Mesenchymal stem cell (in vitro differentiated cells and primary cell): Measurements from ENCODE around the gene ZRANB3.
"Not testable (repeated sequence)": the region's sequence is repeated elsewhere in the genome, so short reads cannot be mapped to it uniquely, and the experiment has no call there.

Experiments
- DNase-seq: peaks from one replicate; pipeline ENCODE4 v3.0.0-alpha.2; 2013
- H2AFZ ChIP-seq: one replicate; pipeline ENCODE4 v1.6.1; 2013; ENCODE audit warnings: low read depth, mild to moderate bottlenecking, control low read depth, inconsistent platforms, low read length, moderate library complexity
- H2AK5ac ChIP-seq: 2 replicates; pipeline ENCODE4 v1.6.1; 2013; ENCODE audit warnings: low read length, moderate library complexity, mild to moderate bottlenecking, inconsistent platforms; ENCODE audit not compliant: severe bottlenecking
- H2BK120ac ChIP-seq: one replicate; pipeline ENCODE4 v1.6.1; 2013; ENCODE audit warnings: low read depth, mild to moderate bottlenecking, inconsistent platforms, low read length, moderate library complexity
- H2BK12ac ChIP-seq, 2 experiments: one replicate each; pipeline ENCODE4 v1.6.1; 2013; ENCODE audit warnings: inconsistent platforms in 2 of 2, low read length in 2 of 2, mild to moderate bottlenecking in 2 of 2, moderate library complexity in 2 of 2, control low read depth in 1 of 2
- H2BK15ac ChIP-seq: one replicate; pipeline ENCODE4 v1.6.1; 2013; ENCODE audit warnings: mild to moderate bottlenecking, low read depth, inconsistent platforms; ENCODE audit not compliant: poor library complexity, severe bottlenecking
- H2BK5ac ChIP-seq: 2 replicates; pipeline ENCODE4 v1.6.1; 2013; ENCODE audit warnings: low read depth, mild to moderate bottlenecking, low read length, control low read depth, inconsistent platforms; ENCODE audit not compliant: poor library complexity, severe bottlenecking
- H3K14ac ChIP-seq, 2 experiments: one replicate each; pipeline ENCODE4 v1.6.1; 2013; ENCODE audit warnings: inconsistent platforms in 2 of 2, low read length in 2 of 2, control low read depth in 1 of 2, mild to moderate bottlenecking in 1 of 2, moderate library complexity in 1 of 2
- H3K18ac ChIP-seq, 2 experiments: one replicate each; pipeline ENCODE4 v1.6.1; 2013; ENCODE audit warnings: inconsistent platforms in 2 of 2, low read length in 2 of 2, control low read depth in 1 of 2, low read depth in 1 of 2, mild to moderate bottlenecking in 1 of 2
- H3K23ac ChIP-seq, 2 experiments: one replicate each; pipeline ENCODE4 v1.6.1; 2013; ENCODE audit warnings: inconsistent platforms in 2 of 2, low read length in 2 of 2, mild to moderate bottlenecking in 2 of 2, moderate library complexity in 2 of 2, control low read depth in 1 of 2
- H3K27ac ChIP-seq: 2 replicates; pipeline ENCODE4 v1.5.1; 2013; ENCODE audit warnings: mild to moderate bottlenecking, moderate library complexity, low read length, control low read depth, inconsistent platforms; ENCODE audit not compliant: poor library complexity, severe bottlenecking
- H3K27me3 ChIP-seq, 2 experiments: 2 replicates each; pipeline versions ENCODE4 v1.6.1 to v1.7.0; 2013; ENCODE audit warnings: low read length in 2 of 2, mild to moderate bottlenecking in 2 of 2, moderate library complexity in 2 of 2, control low read depth in 1 of 2, inconsistent platforms in 1 of 2; ENCODE audit not compliant: control insufficient read depth in 1 of 2, insufficient read depth in 1 of 2
- H3K36me3 ChIP-seq, 2 experiments: 2 replicates each; pipeline versions ENCODE4 v1.6.1 to v1.7.0; 2013; ENCODE audit warnings: low read length in 2 of 2, control low read depth in 1 of 2, inconsistent platforms in 1 of 2, low read depth in 1 of 2, mild to moderate bottlenecking in 1 of 2; ENCODE audit not compliant: insufficient read depth in 2 of 2, control insufficient read depth in 1 of 2
- H3K4ac ChIP-seq, 2 experiments: one replicate each; pipeline ENCODE4 v1.6.1; 2013; ENCODE audit warnings: inconsistent platforms in 2 of 2, low read length in 2 of 2, mild to moderate bottlenecking in 2 of 2, moderate library complexity in 2 of 2, control low read depth in 1 of 2, low read depth in 1 of 2
- H3K4me1 ChIP-seq: 2 replicates; pipeline ENCODE4 v1.6.1; 2013; ENCODE audit warnings: low read depth, low read length, control low read depth; ENCODE audit not compliant: control insufficient read depth, insufficient read depth
- H3K4me2 ChIP-seq: 2 replicates; pipeline ENCODE4 v1.6.1; 2013; ENCODE audit warnings: low read length, mild to moderate bottlenecking, inconsistent platforms; ENCODE audit not compliant: poor library complexity, severe bottlenecking
- H3K4me3 ChIP-seq, 2 experiments: 2 replicates each; pipeline versions ENCODE4 v1.5.1 to v1.7.0; 2013; ENCODE audit warnings: low read length in 2 of 2, mild to moderate bottlenecking in 2 of 2, control low read depth in 1 of 2, low read depth in 1 of 2; ENCODE audit not compliant: insufficient read depth in 1 of 2
- H3K79me1 ChIP-seq: replicated peaks from 2 replicates; pipeline ENCODE4 v1.6.1; 2013; ENCODE audit warnings: mild to moderate bottlenecking, control low read depth, low read length, inconsistent platforms; ENCODE audit not compliant: poor library complexity, severe bottlenecking
- H3K9ac ChIP-seq: 2 replicates; pipeline ENCODE4 v1.7.0; 2013; ENCODE audit warnings: mild to moderate bottlenecking, low read length, moderate library complexity
- H3K9me3 ChIP-seq: 2 replicates; pipeline ENCODE4 v1.7.0; 2013; ENCODE audit warnings: mild to moderate bottlenecking, low read length; ENCODE audit not compliant: control insufficient read depth
- H4K8ac ChIP-seq: one replicate; pipeline ENCODE4 v1.6.1; 2013; ENCODE audit warnings: inconsistent platforms, mild to moderate bottlenecking, low read length, moderate library complexity
- H4K91ac ChIP-seq: one replicate; pipeline ENCODE4 v1.6.1; 2013; ENCODE audit warnings: mild to moderate bottlenecking, low read length, inconsistent platforms
- WGBS: methylation state at CpG from one replicate; pipeline ENCODE4 v1.1.7; 2013; ENCODE audit warnings: mixed read lengths; 5-methylcytosine and 5-hydroxymethylcytosine counted together

Gene ZRANB3

GRCh38 chr2:135422898-135423297 is 108.1 kb downstream of the ZRANB3 start:
- H3K4me2 ChIP-seq: no peak overlapping the region
- H3K4me1 ChIP-seq: no peaks in the 10 kb centered on the region
- H3K36me3 ChIP-seq: no peaks in the 10 kb centered on the region
- H2BK120ac ChIP-seq: no peak overlapping the region
- H2AK5ac ChIP-seq: no peak overlapping the region
- no peak overlapping the region for H2BK15ac ChIP-seq
- H3K79me1 ChIP-seq: peaks cover 2% of the 10 kb centered on the region
- no peak overlapping the region for H4K91ac ChIP-seq
- no peak overlapping the region for H3K14ac ChIP-seq
- H4K8ac ChIP-seq: no peak overlapping the region
- H3K4me3 ChIP-seq: no peak overlapping the region
- H3K9ac ChIP-seq: no peak overlapping the region
- H3K23ac ChIP-seq: no peak overlapping the region
- H3K18ac ChIP-seq: no peak overlapping the region
- H3K4ac ChIP-seq: no peak overlapping the region
- H2AFZ ChIP-seq: no peak overlapping the region
- H3K27ac ChIP-seq: no peak overlapping the region
- 100% methylated on average over 3 of the region's 3 CpGs for WGBS
- H3K9me3 ChIP-seq: peaks cover 11% of the 10 kb centered on the region
- no peak overlapping the region for H2BK5ac ChIP-seq
- H3K27me3 ChIP-seq: no peaks in the 10 kb centered on the region
- H2BK12ac ChIP-seq: no peak overlapping the region
- DNase-seq: no peak

- Histone ChIP-seq H2BK120ac (no peak overlapping the region), H2AK5ac (no peak overlapping the region), H3K79me1 (peaks cover 2% of the 10 kb centered on the region), H2BK12ac (no peak overlapping the region), H3K4me1 (no peaks in the 10 kb centered on the region), H3K4ac (no peak overlapping the region), H4K91ac (no peak overlapping the region), H3K14ac (no peak overlapping the region), H2AFZ (no peak overlapping the region), H2BK5ac (no peak overlapping the region), H3K23ac (no peak overlapping the region), H3K4me2 (no peak overlapping the region), H3K9ac (no peak overlapping the region), H3K27me3 (no peaks in the 10 kb centered on the region), H2BK15ac (no peak overlapping the region), H3K36me3 (no peaks in the 10 kb centered on the region), H3K4me3 (no peak overlapping the region), H4K8ac (no peak overlapping the region), H3K18ac (no peak overlapping the region), H3K27ac (no peak overlapping the region), H3K9me3 (no peaks in the 10 kb centered on the region)
- DNase-seq: no peak
- no CpG with 5 or more reads among the region's 3 CpGs for WGBS
These were observed 119.4 kb downstream of the ZRANB3 start for GRCh38 chr2:135411646-135412045.

- no peak overlapping the region for H2BK12ac ChIP-seq
- H2BK120ac ChIP-seq: no peak overlapping the region
- H3K27me3 ChIP-seq: no peaks in the 10 kb centered on the region
- H4K91ac ChIP-seq: no peak overlapping the region
- no peak overlapping the region for H2BK15ac ChIP-seq
- peaks cover 2% of the 10 kb centered on the region for H3K79me1 ChIP-seq
- no peak overlapping the region for H2AFZ ChIP-seq
- no peaks in the 10 kb centered on the region for H3K4me1 ChIP-seq
- H3K9me3 ChIP-seq: no peaks in the 10 kb centered on the region
- H3K4ac ChIP-seq: no peak overlapping the region
- no peak overlapping the region for H3K4me2 ChIP-seq
- H3K14ac ChIP-seq: no peak overlapping the region
- H3K36me3 ChIP-seq: no peaks in the 10 kb centered on the region
- H3K23ac ChIP-seq: no peak overlapping the region
- no peak for DNase-seq
- H2BK5ac ChIP-seq: no peak overlapping the region
- no peak overlapping the region for H3K27ac ChIP-seq
- H4K8ac ChIP-seq: no peak overlapping the region
- no peak overlapping the region for H3K18ac ChIP-seq
- WGBS: 86% methylated on average over 5 of the region's 5 CpGs
- no peak overlapping the region for H2AK5ac ChIP-seq
- no peak overlapping the region for H3K9ac ChIP-seq
- H3K4me3 ChIP-seq: no peak overlapping the region
These were observed 121.6 kb downstream of the ZRANB3 start for GRCh38 chr2:135409436-135409835.

GRCh38 chr2:135396259-135396658 is 134.8 kb downstream of the ZRANB3 start:
- not testable (repeated sequence) for H3K4me3 ChIP-seq, H3K27ac ChIP-seq, H2BK12ac ChIP-seq, H3K36me3 ChIP-seq, H3K4me1 ChIP-seq, H3K79me1 ChIP-seq, H3K18ac ChIP-seq, H2BK15ac ChIP-seq, H2BK120ac ChIP-seq, H3K9ac ChIP-seq, DNase-seq, H4K91ac ChIP-seq, H2BK5ac ChIP-seq, H3K27me3 ChIP-seq, H3K4ac ChIP-seq, H3K4me2 ChIP-seq, H3K23ac ChIP-seq, H3K9me3 ChIP-seq, H2AFZ ChIP-seq, H4K8ac ChIP-seq, H2AK5ac ChIP-seq, H3K14ac ChIP-seq
- WGBS: 93% methylated on average over 1 of the region's 1 CpG
